ENCODE results near the gene GAD2. TPM values are rescaled to one million over a fixed set of nuclear protein-coding genes. Genes with fewer than 3 reads are reported as not detected.
"Not testable (repeated sequence)": the region's sequence is repeated elsewhere in the genome, so short reads cannot be mapped to it uniquely, and the experiment has no call there.

The GAD2 gene
- total RNA-seq, 1 donor from 2014 or later = not detected

DNA sequence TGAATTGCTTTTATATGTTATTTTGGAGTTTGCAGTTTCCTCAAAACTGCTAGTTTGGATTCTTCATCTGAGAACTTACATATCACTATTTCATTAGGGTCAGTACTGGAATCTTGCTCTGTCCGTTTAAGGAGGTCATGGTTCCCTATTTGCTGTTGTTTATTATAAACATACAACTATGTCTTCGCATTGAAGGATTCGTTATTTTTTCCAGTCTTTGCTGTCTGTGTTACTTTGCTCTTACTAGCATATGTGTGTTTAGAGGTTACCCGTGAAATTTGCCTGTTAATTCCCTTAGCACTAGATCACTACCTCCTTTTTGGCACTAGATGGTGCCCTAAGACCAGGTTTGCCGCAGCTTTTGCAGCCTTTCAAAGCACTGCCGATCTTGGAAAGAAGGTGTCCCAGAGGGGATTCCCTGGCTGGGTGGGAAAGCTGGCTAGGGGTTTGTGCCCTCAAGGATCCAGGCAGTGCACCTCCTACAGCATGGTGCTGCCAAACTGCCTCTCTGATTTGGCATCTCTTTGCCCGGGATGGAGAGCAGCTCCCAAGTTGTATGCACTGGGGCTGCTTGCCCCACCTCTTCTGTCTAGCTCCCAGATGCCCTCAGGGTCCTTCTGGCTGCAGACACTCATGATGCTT is 118.5 kb downstream of the GAD2 start:
- H3K27me3 ChIP-seq (ENCODE audit: control insufficient read depth, insufficient read depth, low read length) = no peaks in the 10 kb centered on the region
- TF ChIP-seq, protein P1, sequence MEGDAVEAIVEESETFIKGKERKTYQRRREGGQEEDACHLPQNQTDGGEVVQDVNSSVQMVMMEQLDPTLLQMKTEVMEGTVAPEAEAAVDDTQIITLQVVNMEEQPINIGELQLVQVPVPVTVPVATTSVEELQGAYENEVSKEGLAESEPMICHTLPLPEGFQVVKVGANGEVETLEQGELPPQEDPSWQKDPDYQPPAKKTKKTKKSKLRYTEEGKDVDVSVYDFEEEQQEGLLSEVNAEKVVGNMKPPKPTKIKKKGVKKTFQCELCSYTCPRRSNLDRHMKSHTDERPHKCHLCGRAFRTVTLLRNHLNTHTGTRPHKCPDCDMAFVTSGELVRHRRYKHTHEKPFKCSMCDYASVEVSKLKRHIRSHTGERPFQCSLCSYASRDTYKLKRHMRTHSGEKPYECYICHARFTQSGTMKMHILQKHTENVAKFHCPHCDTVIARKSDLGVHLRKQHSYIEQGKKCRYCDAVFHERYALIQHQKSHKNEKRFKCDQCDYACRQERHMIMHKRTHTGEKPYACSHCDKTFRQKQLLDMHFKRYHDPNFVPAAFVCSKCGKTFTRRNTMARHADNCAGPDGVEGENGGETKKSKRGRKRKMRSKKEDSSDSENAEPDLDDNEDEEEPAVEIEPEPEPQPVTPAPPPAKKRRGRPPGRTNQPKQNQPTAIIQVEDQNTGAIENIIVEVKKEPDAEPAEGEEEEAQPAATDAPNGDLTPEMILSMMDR (IDR thresholded peaks at IDR 0.05; ENCODE audit: insufficient read depth, low read length, severe bottlenecking) = peak; percentile 67
- FAIRE-seq (no peak), DNase-seq (ENCODE audit: low read depth) (peak; percentile 57)
- no peak overlapping the region for H3K4me3 ChIP-seq (ENCODE audit: low read depth, low read length)
- H3K36me3 ChIP-seq (ENCODE audit: control insufficient read depth, insufficient read depth, low read length) = no peaks in the 10 kb centered on the region

- no peak overlapping the region for H3K4me3 ChIP-seq (ENCODE audit: low read depth, low read length)
- TF ChIP-seq, protein P1 (IDR thresholded peaks at IDR 0.05; ENCODE audit: insufficient read depth, low read length, severe bottlenecking) = no peak
- H3K36me3 ChIP-seq (ENCODE audit: control insufficient read depth, insufficient read depth, low read length) = no peaks in the 10 kb centered on the region
- no peaks in the 10 kb centered on the region for H3K27me3 ChIP-seq (ENCODE audit: control insufficient read depth, insufficient read depth, low read length)
- no peak for DNase-seq (ENCODE audit: low read depth)
- FAIRE-seq = no peak
Measured at GRCh38 chr10:26335574-26336093, 119.1 kb downstream of the GAD2 start.

GRCh38 chr10:26336979-26337378 is 120.4 kb downstream of the GAD2 start:
- no peak for DNase-seq (ENCODE audit: low read depth)
- no peak for FAIRE-seq
- no peak overlapping the region for H3K4me3 ChIP-seq (ENCODE audit: low read depth, low read length)
- TF ChIP-seq, protein P1 (IDR thresholded peaks at IDR 0.05; ENCODE audit: insufficient read depth, low read length, severe bottlenecking) = no peak
- no peaks in the 10 kb centered on the region for H3K36me3 ChIP-seq (ENCODE audit: control insufficient read depth, insufficient read depth, low read length)
- H3K27me3 ChIP-seq (ENCODE audit: control insufficient read depth, insufficient read depth, low read length) = no peaks in the 10 kb centered on the region

DNA sequence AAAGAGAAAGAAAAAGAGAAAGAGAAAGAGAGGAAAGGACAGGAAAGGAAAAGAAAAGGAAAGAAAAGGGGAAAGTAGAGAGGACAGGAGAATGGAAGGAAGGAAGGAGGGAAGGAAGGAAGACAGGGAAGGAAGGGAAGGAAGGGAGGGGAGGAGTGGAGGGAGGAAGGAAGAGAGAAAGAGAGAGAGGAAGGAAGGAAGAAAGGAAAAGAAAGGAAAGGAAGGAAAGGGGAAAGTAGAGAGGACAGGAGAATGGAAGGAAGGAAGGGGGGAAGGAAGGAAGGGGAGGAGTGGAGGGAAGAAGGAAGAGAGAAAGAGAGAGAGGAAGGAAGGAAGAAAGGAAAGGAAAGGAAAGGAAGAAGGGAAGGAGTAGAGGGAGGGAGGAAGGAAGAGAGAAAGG is 125.1 kb downstream of the GAD2 start:
- H3K27me3 ChIP-seq (ENCODE audit: control insufficient read depth, insufficient read depth, low read length) = no peaks in the 10 kb centered on the region
- no peak overlapping the region for H3K4me3 ChIP-seq (ENCODE audit: low read depth, low read length)
- FAIRE-seq = no peak
- no peaks in the 10 kb centered on the region for H3K36me3 ChIP-seq (ENCODE audit: control insufficient read depth, insufficient read depth, low read length)
- no peak for DNase-seq (ENCODE audit: low read depth)
- TF ChIP-seq, protein P1 (IDR thresholded peaks at IDR 0.05; ENCODE audit: insufficient read depth, low read length, severe bottlenecking) = no peak

GRCh38 chr10:26348821-26349417 is 132.3 kb downstream of the GAD2 start:
- H3K27me3 ChIP-seq (ENCODE audit: control insufficient read depth, insufficient read depth, low read length); FAIRE-seq; H3K4me3 ChIP-seq (ENCODE audit: low read depth, low read length); DNase-seq (ENCODE audit: low read depth); H3K36me3 ChIP-seq (ENCODE audit: control insufficient read depth, insufficient read depth, low read length): not testable (repeated sequence)

Other genes starting within 250 kb of the GAD2 start
- gene APBB1IP, start 221.6 kb downstream of the GAD2 start, total RNA-seq = not detected in 2 replicates